Measurements from ENCODE around the gene ROR1. TPM values are rescaled to one million over a fixed set of nuclear protein-coding genes. Genes with fewer than 3 reads are reported as not detected.

The ROR1 gene
- total RNA-seq, 1 donor: 0.10 TPM

- Histone ChIP-seq H3K4me1 (ENCODE audit: insufficient read depth, low read length) (no peaks in the 10 kb centered on the region), H3K9me3 (ENCODE audit: low read depth, low read length) (no peaks in the 10 kb centered on the region), H3K4me3 (ENCODE audit: low read length) (no peak overlapping the region), H3K27me3 (ENCODE audit: insufficient read depth, low read length) (no peaks in the 10 kb centered on the region)
Measured at GRCh38 chr1:64030411-64030810, 256.6 kb downstream of the ROR1 start.

GRCh38 chr1:64031236-64031635 lies 257.4 kb downstream of the ROR1 start:
- Histone ChIP-seq H3K27me3 (ENCODE audit: insufficient read depth, low read length) (no peaks in the 10 kb centered on the region), H3K4me3 (ENCODE audit: low read length) (no peak overlapping the region), H3K4me1 (ENCODE audit: insufficient read depth, low read length) (no peaks in the 10 kb centered on the region), H3K9me3 (ENCODE audit: low read depth, low read length) (no peaks in the 10 kb centered on the region)

GRCh38 chr1:64033667-64034220 lies 259.9 kb downstream of the ROR1 start:
- no peaks in the 10 kb centered on the region for H3K4me1 ChIP-seq (ENCODE audit: insufficient read depth, low read length)
- no peaks in the 10 kb centered on the region for H3K9me3 ChIP-seq (ENCODE audit: low read depth, low read length)
- H3K4me3 ChIP-seq (ENCODE audit: low read length): no peak overlapping the region
- H3K27me3 ChIP-seq (ENCODE audit: insufficient read depth, low read length): no peaks in the 10 kb centered on the region

GRCh38 chr1:64036549-64036948 lies 262.7 kb downstream of the ROR1 start:
- Histone ChIP-seq H3K4me3 (ENCODE audit: low read length) (no peak overlapping the region), H3K27me3 (ENCODE audit: insufficient read depth, low read length) (no peaks in the 10 kb centered on the region), H3K9me3 (ENCODE audit: low read depth, low read length) (no peaks in the 10 kb centered on the region), H3K4me1 (ENCODE audit: insufficient read depth, low read length) (no peaks in the 10 kb centered on the region)

GRCh38 chr1:64038119-64038518 lies 264.3 kb downstream of the ROR1 start:
- no peaks in the 10 kb centered on the region for H3K9me3 ChIP-seq (ENCODE audit: low read depth, low read length)
- no peaks in the 10 kb centered on the region for H3K4me1 ChIP-seq (ENCODE audit: insufficient read depth, low read length)
- H3K4me3 ChIP-seq (ENCODE audit: low read length): no peak overlapping the region

GRCh38 chr1:64038965-64039364 lies 265.1 kb downstream of the ROR1 start:
- Histone ChIP-seq H3K27me3 (ENCODE audit: insufficient read depth, low read length) (no peaks in the 10 kb centered on the region), H3K4me3 (ENCODE audit: low read length) (no peak overlapping the region), H3K4me1 (ENCODE audit: insufficient read depth, low read length) (no peaks in the 10 kb centered on the region), H3K9me3 (ENCODE audit: low read depth, low read length) (no peaks in the 10 kb centered on the region)

More at GRCh38 chr1:64038119-64038518, 264.3 kb downstream of the ROR1 start:
- no peaks in the 10 kb centered on the region for H3K27me3 ChIP-seq (ENCODE audit: insufficient read depth, low read length)

- no peaks in the 10 kb centered on the region for H3K27me3 ChIP-seq (ENCODE audit: insufficient read depth, low read length)
- no peaks in the 10 kb centered on the region for H3K9me3 ChIP-seq (ENCODE audit: low read depth, low read length)
- H3K4me1 ChIP-seq (ENCODE audit: insufficient read depth, low read length): no peaks in the 10 kb centered on the region
- no peak overlapping the region for H3K4me3 ChIP-seq (ENCODE audit: low read length)
Measured at GRCh38 chr1:64039390-64039926, 265.6 kb downstream of the ROR1 start.

GRCh38 chr1:64041371-64042131 lies 267.7 kb downstream of the ROR1 start:
- Histone ChIP-seq H3K9me3 (ENCODE audit: low read depth, low read length) (no peaks in the 10 kb centered on the region), H3K27me3 (ENCODE audit: insufficient read depth, low read length) (no peaks in the 10 kb centered on the region), H3K4me1 (ENCODE audit: insufficient read depth, low read length) (no peaks in the 10 kb centered on the region), H3K4me3 (ENCODE audit: low read length) (no peak overlapping the region)

- no peaks in the 10 kb centered on the region for H3K27me3 ChIP-seq (ENCODE audit: insufficient read depth, low read length)
- no peaks in the 10 kb centered on the region for H3K9me3 ChIP-seq (ENCODE audit: low read depth, low read length)
- H3K4me1 ChIP-seq (ENCODE audit: insufficient read depth, low read length): no peaks in the 10 kb centered on the region
- no peak overlapping the region for H3K4me3 ChIP-seq (ENCODE audit: low read length)
Measured at GRCh38 chr1:64042331-64043100, 268.7 kb downstream of the ROR1 start.

GRCh38 chr1:64043288-64043687 lies 269.5 kb downstream of the ROR1 start:
- Histone ChIP-seq H3K9me3 (ENCODE audit: low read depth, low read length) (no peaks in the 10 kb centered on the region), H3K4me3 (ENCODE audit: low read length) (no peak overlapping the region), H3K4me1 (ENCODE audit: insufficient read depth, low read length) (no peaks in the 10 kb centered on the region), H3K27me3 (ENCODE audit: insufficient read depth, low read length) (no peaks in the 10 kb centered on the region)

GRCh38 chr1:64043976-64044375 lies 270.2 kb downstream of the ROR1 start:
- Histone ChIP-seq H3K4me1 (ENCODE audit: insufficient read depth, low read length) (no peaks in the 10 kb centered on the region), H3K4me3 (ENCODE audit: low read length) (no peak overlapping the region), H3K9me3 (ENCODE audit: low read depth, low read length) (no peaks in the 10 kb centered on the region), H3K27me3 (ENCODE audit: insufficient read depth, low read length) (no peaks in the 10 kb centered on the region)

- no peaks in the 10 kb centered on the region for H3K27me3 ChIP-seq (ENCODE audit: insufficient read depth, low read length)
- no peak overlapping the region for H3K4me3 ChIP-seq (ENCODE audit: low read length)
- H3K9me3 ChIP-seq (ENCODE audit: low read depth, low read length): no peaks in the 10 kb centered on the region
- H3K4me1 ChIP-seq (ENCODE audit: insufficient read depth, low read length): no peaks in the 10 kb centered on the region
Measured at GRCh38 chr1:64046243-64046642, 272.4 kb downstream of the ROR1 start.

GRCh38 chr1:64046891-64047290 lies 273.1 kb downstream of the ROR1 start:
- no peaks in the 10 kb centered on the region for H3K9me3 ChIP-seq (ENCODE audit: low read depth, low read length)
- no peak overlapping the region for H3K4me3 ChIP-seq (ENCODE audit: low read length)
- no peaks in the 10 kb centered on the region for H3K4me1 ChIP-seq (ENCODE audit: insufficient read depth, low read length)
- no peaks in the 10 kb centered on the region for H3K27me3 ChIP-seq (ENCODE audit: insufficient read depth, low read length)

- Histone ChIP-seq H3K4me3 (ENCODE audit: low read length) (no peak overlapping the region), H3K9me3 (ENCODE audit: low read depth, low read length) (no peaks in the 10 kb centered on the region), H3K27me3 (ENCODE audit: insufficient read depth, low read length) (no peaks in the 10 kb centered on the region), H3K4me1 (ENCODE audit: insufficient read depth, low read length) (no peaks in the 10 kb centered on the region)
Measured at GRCh38 chr1:64047549-64047996, 273.8 kb downstream of the ROR1 start.

- Histone ChIP-seq H3K27me3 (ENCODE audit: insufficient read depth, low read length) (no peaks in the 10 kb centered on the region), H3K4me1 (ENCODE audit: insufficient read depth, low read length) (no peaks in the 10 kb centered on the region), H3K4me3 (ENCODE audit: low read length) (no peak overlapping the region), H3K9me3 (ENCODE audit: low read depth, low read length) (no peaks in the 10 kb centered on the region)
Measured at GRCh38 chr1:64049900-64050540, 276.2 kb downstream of the ROR1 start.

Data from mononuclear cell (primary cell).